ENCODE results near the gene B3GNT9. TPM values are rescaled to one million over a fixed set of nuclear protein-coding genes. Genes with fewer than 3 reads are reported as not detected.

Gene B3GNT9
- total and polyA plus RNA-seq, 8 donors = 1.8 to 9.3 (median 3.6) TPM

DNA sequence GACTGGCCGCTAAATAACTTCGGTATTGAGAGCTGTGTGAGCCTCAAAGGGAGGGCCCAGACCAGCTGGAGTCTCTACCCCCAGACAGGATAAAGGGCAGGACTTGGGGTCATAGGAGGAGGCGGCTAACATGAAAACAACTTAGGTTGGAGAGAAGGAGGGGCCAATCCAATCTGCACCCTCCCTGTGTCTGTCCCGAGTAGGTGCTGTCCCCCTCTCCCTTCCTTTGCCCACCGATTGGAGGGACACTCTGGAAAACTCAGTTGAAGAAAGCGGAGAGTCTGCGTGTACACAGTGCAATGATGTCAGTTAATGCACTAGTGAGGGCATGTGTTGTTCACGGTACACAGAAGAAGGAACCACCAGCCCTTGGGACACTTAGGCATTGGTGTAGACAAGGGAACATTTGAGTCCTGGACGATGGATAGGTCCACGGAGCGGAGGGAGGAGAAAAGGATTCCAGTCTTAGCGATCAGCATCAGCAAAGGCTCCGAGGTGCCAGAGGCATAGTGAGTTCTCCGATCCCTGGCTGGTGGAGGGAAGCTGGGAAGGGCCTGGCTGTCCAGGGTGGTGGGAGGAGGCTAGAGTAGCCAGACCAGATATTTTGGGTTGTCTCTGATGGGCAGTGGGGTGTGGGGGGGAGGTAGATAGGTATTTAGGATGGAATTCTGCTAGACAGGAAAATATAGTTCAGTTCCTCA, 20.3 kb upstream of the B3GNT9 start:
- H3K27ac ChIP-seq = peak overlapping the region; percentile 67 to 83 (median 78)
- no peaks in the 10 kb centered on the region for H3K9me3 ChIP-seq
- H3K4me1 ChIP-seq = peaks cover 0 to 18% (median 9%) of the 10 kb centered on the region in 3 donors
- TF ChIP-seq, protein P1, sequence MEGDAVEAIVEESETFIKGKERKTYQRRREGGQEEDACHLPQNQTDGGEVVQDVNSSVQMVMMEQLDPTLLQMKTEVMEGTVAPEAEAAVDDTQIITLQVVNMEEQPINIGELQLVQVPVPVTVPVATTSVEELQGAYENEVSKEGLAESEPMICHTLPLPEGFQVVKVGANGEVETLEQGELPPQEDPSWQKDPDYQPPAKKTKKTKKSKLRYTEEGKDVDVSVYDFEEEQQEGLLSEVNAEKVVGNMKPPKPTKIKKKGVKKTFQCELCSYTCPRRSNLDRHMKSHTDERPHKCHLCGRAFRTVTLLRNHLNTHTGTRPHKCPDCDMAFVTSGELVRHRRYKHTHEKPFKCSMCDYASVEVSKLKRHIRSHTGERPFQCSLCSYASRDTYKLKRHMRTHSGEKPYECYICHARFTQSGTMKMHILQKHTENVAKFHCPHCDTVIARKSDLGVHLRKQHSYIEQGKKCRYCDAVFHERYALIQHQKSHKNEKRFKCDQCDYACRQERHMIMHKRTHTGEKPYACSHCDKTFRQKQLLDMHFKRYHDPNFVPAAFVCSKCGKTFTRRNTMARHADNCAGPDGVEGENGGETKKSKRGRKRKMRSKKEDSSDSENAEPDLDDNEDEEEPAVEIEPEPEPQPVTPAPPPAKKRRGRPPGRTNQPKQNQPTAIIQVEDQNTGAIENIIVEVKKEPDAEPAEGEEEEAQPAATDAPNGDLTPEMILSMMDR (IDR thresholded peaks at IDR 0.05) = no peak
- no peaks in the 10 kb centered on the region for H3K36me3 ChIP-seq
- FAIRE-seq (no peak), ATAC-seq (peak; percentile 5 to 13 (median 6)), DNase-seq (peak in 1 of 6 donors; percentile 18)
- intact Hi-C loops (cut with DNase I) = no loop called here
- H3K4me3 ChIP-seq = peak overlapping the region; percentile 1 to 49 (median 28)
- no peaks in the 10 kb centered on the region for H3K27me3 ChIP-seq
- 38 to 44% methylated on average over 14 of the region's 14 CpGs for WGBS, 2 donors

DNA sequence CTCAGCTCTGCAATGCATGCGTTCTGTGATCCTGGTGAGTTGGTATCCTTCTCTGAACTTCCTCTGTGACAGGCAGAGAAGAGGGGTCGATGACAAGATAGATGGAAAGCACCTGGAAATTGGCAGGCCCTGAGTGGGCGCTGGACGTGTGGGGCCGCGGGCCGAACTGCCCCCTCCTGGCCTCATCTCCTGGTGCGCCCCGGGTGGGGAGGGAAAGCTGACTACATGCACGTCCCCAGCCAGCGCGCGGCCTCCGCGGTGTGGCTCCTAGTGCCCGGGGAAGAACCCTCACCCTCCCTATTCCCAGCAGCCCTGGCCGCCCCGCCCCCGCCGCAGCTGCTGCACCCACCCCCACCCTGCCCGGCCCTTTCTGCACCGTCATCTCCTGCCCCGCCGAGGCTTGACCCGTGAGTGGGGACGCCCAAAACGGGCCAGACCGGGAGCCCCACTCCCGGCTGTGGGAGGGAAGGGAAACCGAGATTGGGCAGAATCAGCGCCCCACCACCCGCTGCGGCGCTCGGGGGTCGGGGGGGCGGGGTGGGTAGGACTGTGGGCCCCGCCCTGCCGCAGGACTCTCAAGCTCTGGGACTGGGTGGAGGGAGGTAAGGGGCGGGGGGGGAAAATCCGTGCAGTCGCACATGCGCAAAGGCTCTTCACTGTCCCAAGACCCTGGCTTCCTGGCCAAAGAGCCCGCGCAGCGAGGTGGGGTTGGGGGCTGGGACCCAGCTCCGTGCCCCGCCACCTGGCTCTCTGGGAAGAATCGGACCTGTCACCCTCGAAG, 19.6 kb upstream of the B3GNT9 start, which contains the start of gene NOL3:
TSS of gene NOL3 (plus strand) at position 371 of the 781 bp plus-strand sequence.
- Histone ChIP-seq H3K27me3 (no peaks in the 10 kb centered on the region), H3K4me3 (peak within 1 kb of the TSS; percentile 1 to 49 (median 28)), H3K27ac (peak within 1 kb of the TSS; percentile 67 to 83 (median 78)), H3K4me1 (peaks cover 0 to 18% (median 9%) of the 10 kb centered on the region in 3 donors), H3K9me3 (no peaks in the 10 kb centered on the region), H3K36me3 (no peaks in the 10 kb centered on the region)
- TF ChIP-seq, protein P1 (IDR thresholded peaks at IDR 0.05) = no peak
- FAIRE-seq = no peak
- peak; percentile 81 to 93 (median 88) for DNase-seq
- peak; percentile 75 to 81 (median 76) for ATAC-seq
- 1% methylated on average over 37 to 48 of the region's 50 CpGs for WGBS, 2 donors
- intact Hi-C loops (cut with DNase I) = no loop called here

DNA sequence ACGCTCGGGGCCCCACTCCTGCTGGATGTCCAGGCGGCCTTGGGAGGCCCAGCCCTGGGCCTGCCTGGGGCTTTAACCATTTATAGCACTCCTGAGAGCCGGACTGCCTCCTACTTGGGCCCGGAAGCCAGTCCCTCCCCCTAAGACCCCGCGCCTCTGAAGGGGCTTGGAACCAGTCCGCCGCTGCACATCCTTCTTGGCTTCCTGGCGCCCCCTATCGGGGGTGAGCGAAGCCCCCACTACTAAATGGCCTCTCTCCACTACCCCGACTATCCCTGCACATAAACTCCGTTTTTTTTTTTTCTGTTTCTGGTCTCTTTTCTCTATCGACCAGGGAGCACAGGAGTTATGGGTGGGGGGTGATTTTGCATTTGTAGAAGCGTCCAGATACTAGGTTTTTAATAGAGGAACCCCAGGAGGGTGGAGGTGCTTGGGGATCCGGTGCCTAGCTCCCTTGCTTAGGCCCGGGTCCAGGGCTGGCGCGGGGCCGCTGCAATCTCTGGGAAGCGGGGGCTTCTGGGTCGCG, 18.9 kb upstream of the B3GNT9 start:
- TF ChIP-seq, protein P1 (IDR thresholded peaks at IDR 0.05) = peak in 3 of 4 donors; percentile 11 to 35 (median 20)
- intact Hi-C loops (cut with DNase I) = loop anchor here in 1 of 3 donors (10.0 kb wide), 1 partner anchor 195 kb away; no protein-coding TSS in a partner anchor
- FAIRE-seq (no peak), DNase-seq (peak in 3 of 6 donors; percentile 37 to 71 (median 68)), ATAC-seq (peak in 3 of 4 donors; percentile 0 to 1 (median 1))
- H3K27ac ChIP-seq = peak overlapping the region in 2 of 4 donors; percentile 81 to 83
- H3K36me3 ChIP-seq = no peaks in the 10 kb centered on the region
- peaks cover 0 to 18% (median 9%) of the 10 kb centered on the region in 3 donors for H3K4me1 ChIP-seq
- no peaks in the 10 kb centered on the region for H3K9me3 ChIP-seq
- no peaks in the 10 kb centered on the region for H3K27me3 ChIP-seq
- 14 to 24% methylated on average over 24 of the region's 24 CpGs for WGBS, 2 donors
- peak overlapping the region; percentile 1 to 49 (median 28) for H3K4me3 ChIP-seq

DNA sequence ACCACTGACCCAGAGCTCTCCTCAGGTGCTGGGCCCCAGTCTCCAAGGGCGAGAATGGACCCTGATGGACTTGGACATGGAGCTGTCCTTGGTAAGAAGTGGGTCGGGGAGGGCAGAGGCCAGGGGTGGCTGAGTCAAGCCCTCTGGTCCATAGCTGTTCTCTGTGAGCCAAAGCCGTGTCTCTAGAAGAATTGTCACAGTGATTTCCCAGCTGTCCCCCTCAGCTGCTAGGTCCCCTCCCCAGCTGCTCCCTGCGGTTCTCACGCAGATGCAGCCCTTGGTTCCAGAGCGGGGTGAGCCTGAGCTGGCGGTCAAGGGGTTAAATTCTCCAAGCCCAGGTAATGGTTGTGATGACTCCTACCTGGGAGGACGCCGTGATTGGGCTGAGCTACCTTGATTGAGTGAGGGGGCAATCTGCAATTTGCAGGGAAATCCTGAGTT, 18.2 kb upstream of the B3GNT9 start:
- Histone ChIP-seq H3K27ac (no peak overlapping the region), H3K4me1 (peaks cover 0 to 18% (median 9%) of the 10 kb centered on the region in 3 donors), H3K27me3 (no peaks in the 10 kb centered on the region), H3K36me3 (no peaks in the 10 kb centered on the region), H3K9me3 (no peaks in the 10 kb centered on the region), H3K4me3 (no peak overlapping the region)
- peak in 1 of 6 donors; percentile 26 for DNase-seq
- no peak for FAIRE-seq
- 71 to 72% methylated on average over 9 of the region's 9 CpGs for WGBS, 2 donors
- no peak for ATAC-seq
- intact Hi-C loops (cut with DNase I) = loop anchor here in 1 of 3 donors (10.0 kb wide), 1 partner anchor 194 kb away; no protein-coding TSS in a partner anchor
- TF ChIP-seq, protein P1 (IDR thresholded peaks at IDR 0.05) = no peak
